Measurements from ENCODE around the gene LSS. TPM values are rescaled to one million over a fixed set of nuclear protein-coding genes. Genes with fewer than 3 reads are reported as not detected.

LSS gene
- total RNA-seq, 1 donor from 2014 or later: 26.7 TPM

DNA sequence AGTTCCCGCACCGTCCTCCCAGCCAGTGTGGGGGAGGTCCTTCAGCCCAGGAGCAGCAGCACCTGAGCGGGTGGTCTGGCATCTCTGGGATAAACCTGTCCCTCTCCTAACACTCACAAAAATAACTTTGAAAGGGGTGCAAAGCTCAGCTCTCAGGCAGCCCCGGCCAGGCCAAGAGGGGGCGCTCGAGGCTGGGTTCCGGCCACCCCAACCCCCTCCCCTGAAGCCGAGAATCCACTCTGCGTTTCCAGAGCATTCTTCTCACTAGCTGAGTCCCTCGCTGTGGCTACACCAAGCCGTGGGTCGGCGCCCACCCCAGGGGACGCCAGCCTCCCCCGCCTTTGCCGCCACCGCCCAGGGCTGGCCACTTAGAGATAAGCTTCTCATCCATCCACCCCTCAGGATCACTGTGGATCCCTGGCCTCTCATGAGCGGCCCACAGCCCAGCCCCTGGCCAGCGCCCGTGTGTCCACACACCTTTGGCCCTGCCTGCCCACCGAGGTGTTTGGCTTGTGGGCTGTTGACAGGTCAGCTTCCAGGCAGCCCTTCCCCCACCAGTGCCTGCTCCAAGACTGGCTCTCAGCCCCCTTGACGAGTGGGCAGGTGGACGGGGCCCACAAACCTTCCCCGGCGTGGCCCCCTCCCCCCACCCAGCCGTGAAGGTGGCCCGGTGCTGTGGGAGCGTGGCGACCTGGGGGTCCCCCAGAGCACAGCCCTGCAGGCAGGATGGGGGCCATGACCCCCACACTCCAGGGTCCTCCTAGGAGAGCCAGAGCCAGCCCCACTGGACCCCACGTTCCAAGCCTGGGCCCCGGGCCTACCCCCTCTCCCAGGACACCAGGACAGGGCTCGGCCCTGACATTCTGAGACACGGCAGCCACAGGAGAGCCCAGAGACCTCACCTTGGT lies 75.1 kb downstream of the LSS start:
- peak; percentile 80 for DNase-seq (ENCODE audit: low spot score)
- TF ChIP-seq, protein P1, sequence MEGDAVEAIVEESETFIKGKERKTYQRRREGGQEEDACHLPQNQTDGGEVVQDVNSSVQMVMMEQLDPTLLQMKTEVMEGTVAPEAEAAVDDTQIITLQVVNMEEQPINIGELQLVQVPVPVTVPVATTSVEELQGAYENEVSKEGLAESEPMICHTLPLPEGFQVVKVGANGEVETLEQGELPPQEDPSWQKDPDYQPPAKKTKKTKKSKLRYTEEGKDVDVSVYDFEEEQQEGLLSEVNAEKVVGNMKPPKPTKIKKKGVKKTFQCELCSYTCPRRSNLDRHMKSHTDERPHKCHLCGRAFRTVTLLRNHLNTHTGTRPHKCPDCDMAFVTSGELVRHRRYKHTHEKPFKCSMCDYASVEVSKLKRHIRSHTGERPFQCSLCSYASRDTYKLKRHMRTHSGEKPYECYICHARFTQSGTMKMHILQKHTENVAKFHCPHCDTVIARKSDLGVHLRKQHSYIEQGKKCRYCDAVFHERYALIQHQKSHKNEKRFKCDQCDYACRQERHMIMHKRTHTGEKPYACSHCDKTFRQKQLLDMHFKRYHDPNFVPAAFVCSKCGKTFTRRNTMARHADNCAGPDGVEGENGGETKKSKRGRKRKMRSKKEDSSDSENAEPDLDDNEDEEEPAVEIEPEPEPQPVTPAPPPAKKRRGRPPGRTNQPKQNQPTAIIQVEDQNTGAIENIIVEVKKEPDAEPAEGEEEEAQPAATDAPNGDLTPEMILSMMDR (IDR thresholded peaks at IDR 0.05): peak; percentile 83
- TF ChIP-seq EZH2phosphoT487 (IDR thresholded peaks at IDR 0.05): no peak
- TF ChIP-seq EZH2 (IDR thresholded peaks at IDR 0.05): no peak
- Histone ChIP-seq H3K27me3 (no peaks in the 10 kb centered on the region), H4K20me1 (ENCODE audit: low read depth) (no peaks in the 10 kb centered on the region), H3K4me1 (peaks cover 10% of the 10 kb centered on the region), H3K9me3 (ENCODE audit: low read depth) (no peaks in the 10 kb centered on the region), H2AFZ (replicated peaks) (peak overlapping the region; percentile 84), H3K9ac (no peak overlapping the region), H3K36me3 (no peaks in the 10 kb centered on the region), H3K4me2 (no peak overlapping the region), H3F3A (ENCODE audit: low read depth) (peaks cover 4% of the 10 kb centered on the region), H3K27ac (no peak overlapping the region), H3K79me2 (ENCODE audit: low read depth) (no peaks in the 10 kb centered on the region), H3K4me3 (no peak overlapping the region)
- H3K4me1 Mint-ChIP-seq: peaks cover 18% of the 10 kb centered on the region
- H3K4me3 Mint-ChIP-seq: no peak overlapping the region
- H3K9me3 Mint-ChIP-seq: no peaks in the 10 kb centered on the region
- no peaks in the 10 kb centered on the region for H3K36me3 Mint-ChIP-seq
- H3K27me3 Mint-ChIP-seq (ENCODE audit: insufficient read depth, low read depth): peaks cover 8% of the 10 kb centered on the region
- H3K27ac Mint-ChIP-seq: no peak overlapping the region

DNA sequence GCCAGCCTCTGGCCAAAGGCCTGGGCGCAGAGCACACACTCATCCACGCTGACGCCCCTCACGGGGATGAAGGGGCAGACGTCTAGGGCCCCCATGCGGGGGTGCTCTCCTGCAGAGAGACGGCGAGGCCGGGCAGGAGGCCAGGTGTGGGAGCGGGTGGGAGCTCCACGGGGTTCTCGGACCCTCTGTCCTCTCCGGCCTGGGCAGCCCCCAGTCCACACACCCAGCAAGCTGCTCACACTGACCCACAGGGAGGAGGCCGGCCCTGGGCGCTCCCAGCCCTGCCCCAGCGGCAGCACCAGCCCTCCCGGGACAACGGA lies 75.7 kb downstream of the LSS start:
- Histone ChIP-seq H3K4me3 (no peak overlapping the region), H3K27me3 (no peaks in the 10 kb centered on the region), H3K9me3 (ENCODE audit: low read depth) (no peaks in the 10 kb centered on the region), H3K36me3 (no peaks in the 10 kb centered on the region), H3K27ac (no peak overlapping the region), H3K4me1 (peaks cover 10% of the 10 kb centered on the region), H4K20me1 (ENCODE audit: low read depth) (no peaks in the 10 kb centered on the region), H3K4me2 (no peak overlapping the region), H3K79me2 (ENCODE audit: low read depth) (no peaks in the 10 kb centered on the region), H3K9ac (no peak overlapping the region), H2AFZ (replicated peaks) (peak overlapping the region; percentile 84), H3F3A (ENCODE audit: low read depth) (peaks cover 4% of the 10 kb centered on the region)
- Mint-ChIP-seq H3K27me3 (ENCODE audit: insufficient read depth, low read depth) (peaks cover 8% of the 10 kb centered on the region), H3K4me1 (peaks cover 21% of the 10 kb centered on the region), H3K36me3 (no peaks in the 10 kb centered on the region), H3K9me3 (no peaks in the 10 kb centered on the region), H3K27ac (no peak overlapping the region), H3K4me3 (no peak overlapping the region)
- TF ChIP-seq, protein P1 (IDR thresholded peaks at IDR 0.05): no peak
- TF ChIP-seq EZH2 (IDR thresholded peaks at IDR 0.05): no peak
- TF ChIP-seq EZH2phosphoT487 (IDR thresholded peaks at IDR 0.05): no peak
- DNase-seq (ENCODE audit: low spot score): no peak

- Histone ChIP-seq H3K4me1 (peaks cover 10% of the 10 kb centered on the region), H3K27me3 (no peaks in the 10 kb centered on the region), H3K27ac (no peak overlapping the region), H3K79me2 (ENCODE audit: low read depth) (no peaks in the 10 kb centered on the region), H3K9me3 (ENCODE audit: low read depth) (no peaks in the 10 kb centered on the region), H3K4me3 (no peak overlapping the region), H3K36me3 (no peaks in the 10 kb centered on the region), H3K9ac (no peak overlapping the region), H4K20me1 (ENCODE audit: low read depth) (no peaks in the 10 kb centered on the region), H2AFZ (replicated peaks) (peak overlapping the region; percentile 84), H3K4me2 (no peak overlapping the region), H3F3A (ENCODE audit: low read depth) (peaks cover 8% of the 10 kb centered on the region)
- Mint-ChIP-seq H3K27ac (peak overlapping the region; percentile 94), H3K4me3 (no peak overlapping the region), H3K9me3 (no peaks in the 10 kb centered on the region), H3K36me3 (no peaks in the 10 kb centered on the region), H3K4me1 (peaks cover 22% of the 10 kb centered on the region), H3K27me3 (ENCODE audit: insufficient read depth, low read depth) (peaks cover 10% of the 10 kb centered on the region)
- DNase-seq (ENCODE audit: low spot score): no peak
- TF ChIP-seq, protein P1 (IDR thresholded peaks at IDR 0.05): no peak
Measured at GRCh38 chr21:46151989-46152926, 76.3 kb downstream of the LSS start.

Measured in neural progenitor cell (in vitro differentiated cells).